Mesendoderm (in vitro differentiated cells): ENCODE data around the gene VSTM1.
A peak's percentile ranks its signal among the peaks of the same experiment; 100 is the strongest.

Source experiments
- DNase-seq: peaks from one replicate; pipeline ENCODE4 v3.0.0; 2013
- H2AK5ac ChIP-seq: 2 replicates; pipeline ENCODE4 v1.6.1; 2013; ENCODE audit warnings: low read length, inconsistent platforms
- H2BK120ac ChIP-seq: 2 replicates; pipeline ENCODE4 v1.6.1; 2013; ENCODE audit warnings: low read depth, mild to moderate bottlenecking, low read length, moderate library complexity, mixed read lengths
- H2BK15ac ChIP-seq: replicated peaks from 2 replicates; pipeline ENCODE4 v1.6.1; 2013; ENCODE audit warnings: low read depth, mild to moderate bottlenecking, moderate library complexity
- H2BK5ac ChIP-seq: 2 replicates; pipeline ENCODE4 v1.6.1; 2013; ENCODE audit warnings: low read length, inconsistent platforms
- H3K18ac ChIP-seq: 2 replicates; pipeline ENCODE4 v1.6.1; 2013; ENCODE audit warnings: mild to moderate bottlenecking, low read length, mixed read lengths
- H3K23ac ChIP-seq: one replicate; pipeline ENCODE4 v1.6.1; 2013; ENCODE audit warnings: low read length
- H3K27ac ChIP-seq: 2 replicates; pipeline ENCODE4 v1.5.1; 2013; ENCODE audit warnings: low read depth, mild to moderate bottlenecking, inconsistent platforms, low read length, moderate library complexity
- H3K27me3 ChIP-seq: 2 replicates; pipeline ENCODE4 v1.6.1; 2013; ENCODE audit warnings: low read length, control low read depth, mild to moderate bottlenecking, inconsistent platforms; ENCODE audit not compliant: insufficient read depth, poor library complexity
- H3K36me3 ChIP-seq: 2 replicates; pipeline ENCODE4 v1.6.1; 2013; ENCODE audit warnings: low read length, inconsistent platforms; ENCODE audit not compliant: control insufficient read depth, insufficient read depth
- H3K4ac ChIP-seq: one replicate; pipeline ENCODE4 v1.6.1; 2013; ENCODE audit warnings: low read depth, mild to moderate bottlenecking, low read length, moderate library complexity
- H3K4me1 ChIP-seq: 2 replicates; pipeline ENCODE4 v1.6.1; 2013; ENCODE audit warnings: low read depth, low read length, inconsistent platforms; ENCODE audit not compliant: control insufficient read depth
- H3K4me2 ChIP-seq: 2 replicates; pipeline ENCODE4 v1.6.1; 2013; ENCODE audit warnings: low read length
- H3K4me3 ChIP-seq: 2 replicates; pipeline ENCODE4 v1.5.1; 2013; ENCODE audit warnings: mild to moderate bottlenecking, low read length
- H3K56ac ChIP-seq: one replicate; pipeline ENCODE4 v1.6.1; 2013; ENCODE audit warnings: low read length
- H3K79me1 ChIP-seq: 2 replicates; pipeline ENCODE4 v1.6.1; 2013; ENCODE audit warnings: low read length, inconsistent platforms
- H3K79me2 ChIP-seq: 2 replicates; pipeline ENCODE4 v1.6.1; 2013; ENCODE audit warnings: mild to moderate bottlenecking, low read length; ENCODE audit not compliant: control insufficient read depth, insufficient read depth
- H3K9ac ChIP-seq: 2 replicates; pipeline ENCODE4 v1.6.1; 2013; ENCODE audit warnings: low read length, inconsistent platforms
- H4K5ac ChIP-seq: one replicate; pipeline ENCODE4 v1.6.1; 2013; ENCODE audit warnings: low read length
- H4K8ac ChIP-seq: one replicate; pipeline ENCODE4 v1.6.1; 2013; ENCODE audit warnings: low read depth, mild to moderate bottlenecking, control low read depth, low read length, moderate library complexity
- WGBS: extraction: QIAGEN DNeasy Blood & Tissue Kit; methylation state at CpG from one replicate; pipeline ENCODE4 v1.1.7; 2013; ENCODE audit warnings: low lambda C conversion rate, missing lambda C conversion rate; ENCODE audit not compliant: insufficient coverage; ENCODE audit errors: extremely low coverage; 5-methylcytosine and 5-hydroxymethylcytosine counted together

The VSTM1 gene

GRCh38 chr19:54026656-54027055 is 37.0 kb downstream of the VSTM1 start:
- DNase-seq: no peak
- H3K4me3 ChIP-seq: no peak overlapping the region
- no peaks in the 10 kb centered on the region for H3K36me3 ChIP-seq
- no peak overlapping the region for H3K4ac ChIP-seq
- no CpG with 5 or more reads among the region's 7 CpGs for WGBS
- H3K4me1 ChIP-seq: no peaks in the 10 kb centered on the region
- no peaks in the 10 kb centered on the region for H3K79me1 ChIP-seq
- no peak overlapping the region for H3K27ac ChIP-seq
- H3K18ac ChIP-seq: no peak overlapping the region
- H3K4me2 ChIP-seq: no peak overlapping the region
- no peak overlapping the region for H3K23ac ChIP-seq
- H2BK15ac ChIP-seq: no peak overlapping the region
- no peak overlapping the region for H4K5ac ChIP-seq
- H2AK5ac ChIP-seq: no peak overlapping the region
- H3K27me3 ChIP-seq: no peaks in the 10 kb centered on the region
- H3K79me2 ChIP-seq: no peaks in the 10 kb centered on the region
- no peak overlapping the region for H2BK120ac ChIP-seq
- no peak overlapping the region for H3K56ac ChIP-seq
- H4K8ac ChIP-seq: no peak overlapping the region
- H2BK5ac ChIP-seq: no peak overlapping the region
- no peak overlapping the region for H3K9ac ChIP-seq

GRCh38 chr19:54024660-54025059 is 39.0 kb downstream of the VSTM1 start:
- Histone ChIP-seq H2BK15ac (no peak overlapping the region), H2BK120ac (no peak overlapping the region), H3K9ac (no peak overlapping the region), H3K4me2 (no peak overlapping the region), H2AK5ac (no peak overlapping the region), H2BK5ac (no peak overlapping the region), H3K79me1 (no peaks in the 10 kb centered on the region), H3K4ac (no peak overlapping the region), H4K5ac (no peak overlapping the region), H3K18ac (no peak overlapping the region), H3K23ac (no peak overlapping the region), H3K56ac (no peak overlapping the region), H4K8ac (no peak overlapping the region), H3K79me2 (no peaks in the 10 kb centered on the region), H3K36me3 (no peaks in the 10 kb centered on the region), H3K4me3 (no peak overlapping the region), H3K27ac (no peak overlapping the region), H3K27me3 (no peaks in the 10 kb centered on the region), H3K4me1 (no peaks in the 10 kb centered on the region)
- WGBS: no CpG with 5 or more reads among the region's 9 CpGs
- no peak for DNase-seq

- Histone ChIP-seq H3K9ac (no peak overlapping the region), H3K79me2 (no peaks in the 10 kb centered on the region), H2AK5ac (no peak overlapping the region), H3K27me3 (no peaks in the 10 kb centered on the region), H4K8ac (no peak overlapping the region), H3K56ac (no peak overlapping the region), H3K4ac (no peak overlapping the region), H3K36me3 (no peaks in the 10 kb centered on the region), H3K4me2 (no peak overlapping the region), H3K18ac (no peak overlapping the region), H3K79me1 (no peaks in the 10 kb centered on the region), H2BK5ac (no peak overlapping the region), H3K23ac (no peak overlapping the region), H2BK15ac (no peak overlapping the region), H3K4me1 (no peaks in the 10 kb centered on the region), H3K4me3 (no peak overlapping the region), H4K5ac (no peak overlapping the region), H3K27ac (no peak overlapping the region), H2BK120ac (no peak overlapping the region)
- WGBS: no CpG with 5 or more reads among the region's 3 CpGs
- DNase-seq: no peak
Measured at GRCh38 chr19:54023191-54023590, 40.5 kb downstream of the VSTM1 start.

- H3K9ac ChIP-seq: no peak overlapping the region
- H3K4me3 ChIP-seq: no peak overlapping the region
- H3K27me3 ChIP-seq: no peaks in the 10 kb centered on the region
- no peak overlapping the region for H3K4ac ChIP-seq
- H3K79me1 ChIP-seq: no peaks in the 10 kb centered on the region
- no peak overlapping the region for H2BK15ac ChIP-seq
- DNase-seq: no peak
- H3K27ac ChIP-seq: no peak overlapping the region
- H3K56ac ChIP-seq: no peak overlapping the region
- no peak overlapping the region for H2BK5ac ChIP-seq
- H3K4me1 ChIP-seq: no peaks in the 10 kb centered on the region
- H3K79me2 ChIP-seq: no peaks in the 10 kb centered on the region
- H3K23ac ChIP-seq: no peak overlapping the region
- H2BK120ac ChIP-seq: no peak overlapping the region
- H3K36me3 ChIP-seq: no peaks in the 10 kb centered on the region
- H4K8ac ChIP-seq: no peak overlapping the region
- H3K4me2 ChIP-seq: no peak overlapping the region
- H4K5ac ChIP-seq: no peak overlapping the region
- no CpG with 5 or more reads among the region's 13 CpGs for WGBS
- no peak overlapping the region for H2AK5ac ChIP-seq
- no peak overlapping the region for H3K18ac ChIP-seq
Measured at GRCh38 chr19:54021932-54022331, 41.8 kb downstream of the VSTM1 start.

GRCh38 chr19:54021363-54021762 is 42.3 kb downstream of the VSTM1 start:
- H4K5ac ChIP-seq: no peak overlapping the region
- H3K4me1 ChIP-seq: no peaks in the 10 kb centered on the region
- H3K4me3 ChIP-seq: no peak overlapping the region
- H3K4me2 ChIP-seq: no peak overlapping the region
- no peak overlapping the region for H3K4ac ChIP-seq
- H2BK5ac ChIP-seq: no peak overlapping the region
- no peak overlapping the region for H3K27ac ChIP-seq
- H3K18ac ChIP-seq: no peak overlapping the region
- H3K23ac ChIP-seq: no peak overlapping the region
- no peaks in the 10 kb centered on the region for H3K79me1 ChIP-seq
- H3K36me3 ChIP-seq: no peaks in the 10 kb centered on the region
- H2BK15ac ChIP-seq: no peak overlapping the region
- no CpG with 5 or more reads among the region's 8 CpGs for WGBS
- H2AK5ac ChIP-seq: peak overlapping the region; percentile 43
- no peaks in the 10 kb centered on the region for H3K27me3 ChIP-seq
- no peak overlapping the region for H2BK120ac ChIP-seq
- no peaks in the 10 kb centered on the region for H3K79me2 ChIP-seq
- H3K56ac ChIP-seq: no peak overlapping the region
- no peak overlapping the region for H3K9ac ChIP-seq
- H4K8ac ChIP-seq: no peak overlapping the region
- DNase-seq: no peak

- no peak overlapping the region for H3K18ac ChIP-seq
- H3K4ac ChIP-seq: no peak overlapping the region
- H3K27me3 ChIP-seq: no peaks in the 10 kb centered on the region
- H2BK15ac ChIP-seq: no peak overlapping the region
- H4K8ac ChIP-seq: no peak overlapping the region
- no CpG with 5 or more reads among the region's 4 CpGs for WGBS
- no peaks in the 10 kb centered on the region for H3K79me1 ChIP-seq
- no peak overlapping the region for H3K23ac ChIP-seq
- peak; percentile 70 for DNase-seq
- no peak overlapping the region for H3K27ac ChIP-seq
- H3K36me3 ChIP-seq: no peaks in the 10 kb centered on the region
- H4K5ac ChIP-seq: no peak overlapping the region
- no peaks in the 10 kb centered on the region for H3K79me2 ChIP-seq
- no peak overlapping the region for H2BK120ac ChIP-seq
- no peak overlapping the region for H2BK5ac ChIP-seq
- H3K4me3 ChIP-seq: no peak overlapping the region
- H3K4me1 ChIP-seq: no peaks in the 10 kb centered on the region
- H3K56ac ChIP-seq: no peak overlapping the region
- H3K9ac ChIP-seq: no peak overlapping the region
- H3K4me2 ChIP-seq: no peak overlapping the region
- no peak overlapping the region for H2AK5ac ChIP-seq
Measured at GRCh38 chr19:54017261-54017660, 46.4 kb downstream of the VSTM1 start.
